CD4-positive, CD25-positive, alpha-beta regulatory T cell (primary cell): ENCODE measurements around the gene ZNF821. TPM values are rescaled to one million over a fixed set of nuclear protein-coding genes. Genes with fewer than 3 reads are reported as not detected.

Experiments
- polyA plus RNA-seq, 4 donors: library from polyadenylated mRNA; unstranded; fragments of 300-500 nt; fragmentation: Illumina TruSeq; gene quantifications; one replicate each; pipeline ENCODE4 v1.2.3, GENCODE V29; 2021
- total RNA-seq: library from RNA; stranded (reverse); gene quantifications from one replicate; pipeline ENCODE4 v1.2.3, GENCODE V29; 2022

ZNF821 gene
- total and polyA plus RNA-seq, 5 donors from 2014 or later = 13.3 to 21.6 (median 15.2) TPM

Other genes starting within 250 kb of the ZNF821 start
- 10.1 TPM for gene PHLPP2, start 159.5 kb downstream of the ZNF821 start, total RNA-seq
- 1 to 10 TPM; 1.7 to 2.6 (median 2.3) TPM for gene PHLPP2, start 159.5 kb downstream of the ZNF821 start, polyA plus RNA-seq
- gene AP1G1, start 75.3 kb downstream of the ZNF821 start, total RNA-seq = 190 TPM
- gene AP1G1, start 75.3 kb downstream of the ZNF821 start, polyA plus RNA-seq = 10 to 100 TPM; 11.7 to 13.9 (median 12.8) TPM
- 46.8 TPM for gene ATXN1L, start 38.2 kb downstream of the ZNF821 start, total RNA-seq
- gene ATXN1L, start 38.2 kb downstream of the ZNF821 start, polyA plus RNA-seq = 10 to 100 TPM in 2 of 4 donors, 1 to 10 TPM in 2; 7.7 to 14.0 (median 10.3) TPM
- 346 TPM for gene IST1, start 11.3 kb upstream of the ZNF821 start, total RNA-seq
- 100 to 1,000 TPM; 151 to 252 (median 190) TPM for gene IST1, start 11.3 kb upstream of the ZNF821 start, polyA plus RNA-seq
- gene PKD1L3, start 116.2 kb upstream of the ZNF821 start, total RNA-seq = not detected
- gene PKD1L3, start 116.2 kb upstream of the ZNF821 start, polyA plus RNA-seq = not detected
- 7.3 TPM for gene DHODH, start 124.6 kb upstream of the ZNF821 start, total RNA-seq
- gene DHODH, start 124.6 kb upstream of the ZNF821 start, polyA plus RNA-seq = 10 to 100 TPM in 1 of 4 donors, 1 to 10 TPM in 3; 4.9 to 10.1 (median 6.0) TPM
- gene HP, start 170.3 kb upstream of the ZNF821 start, total RNA-seq = not detected
- gene HP, start 170.3 kb upstream of the ZNF821 start, polyA plus RNA-seq = not detected
- gene HPR, start 179.0 kb upstream of the ZNF821 start, total RNA-seq = not detected
- gene HPR, start 179.0 kb upstream of the ZNF821 start, polyA plus RNA-seq = under 1 TPM in 1 of 4 donors, not detected in 3; 0.67 TPM
- gene TXNL4B, start 209.4 kb upstream of the ZNF821 start, total RNA-seq = 12.8 TPM
- 10 to 100 TPM; 14.5 to 18.5 (median 17.0) TPM for gene TXNL4B, start 209.4 kb upstream of the ZNF821 start, polyA plus RNA-seq
- 113 TPM for gene DHX38, start 209.7 kb upstream of the ZNF821 start, total RNA-seq
- gene DHX38, start 209.7 kb upstream of the ZNF821 start, polyA plus RNA-seq = 10 to 100 TPM; 19.9 to 27.7 (median 23.7) TPM